GM21526 (cell line): Measurements from ENCODE around the gene KCNQ5.

Experiments used
- ATAC-seq: cut with Tn5 transposase; IDR thresholded peaks from one replicate; pipeline ENCODE4 v1.9.1; 2021; ENCODE audit warnings: moderate library complexity; ENCODE audit not compliant: unreplicated experiment, low FRiP score

Gene KCNQ5

DNA sequence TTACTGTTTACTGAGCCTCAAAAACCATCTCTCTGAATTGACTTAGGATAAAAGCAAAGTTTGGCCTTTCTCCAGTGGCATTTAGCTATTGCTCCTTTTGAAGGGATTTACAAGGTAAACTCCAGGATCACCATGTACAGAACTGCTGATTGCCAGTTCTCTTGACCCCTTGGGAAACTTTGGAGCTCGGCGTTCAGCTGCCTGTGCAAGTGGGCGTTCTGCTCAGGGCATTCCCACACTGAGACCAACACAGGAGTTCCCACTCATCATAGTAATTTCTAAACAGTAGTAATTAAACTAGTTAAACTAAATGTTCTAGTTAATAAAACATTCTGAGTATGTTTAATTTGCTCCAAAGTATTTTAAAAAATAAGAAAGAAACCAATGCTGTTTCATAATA, 14.9 kb downstream of the KCNQ5 start:
- ATAC-seq = no peak

DNA sequence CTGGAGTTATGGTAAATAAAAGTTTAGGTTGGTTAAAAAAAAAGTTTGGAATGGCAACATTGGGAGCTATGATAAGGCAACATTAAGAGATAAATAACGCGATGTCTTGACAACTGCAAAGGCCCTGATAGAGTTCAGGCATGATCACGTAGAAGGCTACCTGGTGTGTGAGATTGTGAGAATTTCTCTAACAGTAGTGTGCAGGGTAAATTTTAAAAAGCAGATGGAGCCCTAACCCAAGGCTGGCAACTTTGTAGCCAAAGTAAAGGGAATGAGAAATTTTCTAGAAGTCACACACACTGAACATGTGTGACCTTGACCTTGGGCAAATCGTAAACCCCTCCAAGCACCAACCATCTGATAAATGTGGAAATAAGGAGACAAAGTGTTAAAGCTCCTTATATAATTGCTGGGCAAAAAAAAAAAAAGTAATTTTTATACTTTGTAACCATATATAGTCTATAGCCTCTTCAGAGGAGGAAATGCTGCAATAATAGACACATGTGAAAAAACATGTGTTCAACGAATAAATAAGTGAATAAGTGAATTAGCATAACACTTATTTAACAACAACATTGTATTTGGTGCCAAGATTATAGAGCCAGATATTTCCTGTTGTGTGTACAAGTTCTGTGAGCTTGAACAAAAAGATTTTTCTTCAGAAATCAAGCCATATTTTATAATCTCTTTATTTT, 18.2 kb downstream of the KCNQ5 start:
- no peak for ATAC-seq

DNA sequence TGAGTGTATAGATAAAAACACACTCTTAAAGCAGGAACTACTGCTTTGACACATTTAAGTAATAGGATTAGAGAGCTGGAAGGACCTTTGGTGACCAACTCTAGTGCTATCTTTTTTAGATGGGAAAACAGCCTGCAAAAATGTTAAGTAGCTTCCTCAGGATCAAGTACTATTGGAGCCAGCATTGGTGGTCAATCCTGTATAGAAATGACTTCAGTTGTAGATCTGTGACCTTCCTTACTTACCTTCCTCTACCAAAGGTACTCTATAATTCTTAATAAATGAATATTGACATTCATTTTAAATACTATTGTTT, 18.7 kb downstream of the KCNQ5 start:
- ATAC-seq = no peak

DNA sequence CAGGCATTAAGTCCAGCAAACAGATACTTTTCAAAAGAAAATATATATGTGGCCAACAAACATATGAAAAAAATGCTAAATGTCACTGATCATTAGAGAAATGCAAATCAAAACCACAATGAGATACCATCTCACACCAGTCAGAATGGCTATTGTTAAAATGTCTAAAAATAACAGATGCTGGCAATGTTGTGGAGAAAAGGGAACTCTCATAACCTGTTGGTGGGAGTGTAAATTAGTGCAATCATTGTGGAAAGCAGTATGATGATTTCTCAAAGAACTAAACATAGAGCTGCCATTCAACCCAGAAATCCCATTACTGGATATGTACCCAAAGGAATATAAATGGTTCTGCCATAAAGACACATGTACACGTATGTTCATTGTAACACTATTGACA, 20.6 kb downstream of the KCNQ5 start:
- no peak for ATAC-seq

DNA sequence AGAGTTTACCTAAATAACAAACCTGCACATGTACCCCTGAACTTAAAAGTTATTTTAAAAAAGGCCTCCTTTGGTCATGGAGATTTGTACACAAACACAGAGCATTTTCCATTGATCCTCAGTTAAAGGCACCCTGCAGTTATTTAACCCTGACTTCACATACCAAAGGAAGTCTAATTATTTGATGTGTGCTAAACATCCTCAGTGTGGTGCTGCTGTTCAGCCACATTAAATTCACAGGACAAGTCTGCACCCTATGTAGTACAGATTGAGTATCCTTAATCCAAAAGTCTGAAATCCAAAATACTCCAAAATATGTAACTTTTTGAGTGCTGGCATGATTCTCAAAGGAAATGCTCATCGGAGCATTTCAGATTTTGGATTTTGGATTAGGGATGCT, 21.4 kb downstream of the KCNQ5 start:
- ATAC-seq = no peak

DNA sequence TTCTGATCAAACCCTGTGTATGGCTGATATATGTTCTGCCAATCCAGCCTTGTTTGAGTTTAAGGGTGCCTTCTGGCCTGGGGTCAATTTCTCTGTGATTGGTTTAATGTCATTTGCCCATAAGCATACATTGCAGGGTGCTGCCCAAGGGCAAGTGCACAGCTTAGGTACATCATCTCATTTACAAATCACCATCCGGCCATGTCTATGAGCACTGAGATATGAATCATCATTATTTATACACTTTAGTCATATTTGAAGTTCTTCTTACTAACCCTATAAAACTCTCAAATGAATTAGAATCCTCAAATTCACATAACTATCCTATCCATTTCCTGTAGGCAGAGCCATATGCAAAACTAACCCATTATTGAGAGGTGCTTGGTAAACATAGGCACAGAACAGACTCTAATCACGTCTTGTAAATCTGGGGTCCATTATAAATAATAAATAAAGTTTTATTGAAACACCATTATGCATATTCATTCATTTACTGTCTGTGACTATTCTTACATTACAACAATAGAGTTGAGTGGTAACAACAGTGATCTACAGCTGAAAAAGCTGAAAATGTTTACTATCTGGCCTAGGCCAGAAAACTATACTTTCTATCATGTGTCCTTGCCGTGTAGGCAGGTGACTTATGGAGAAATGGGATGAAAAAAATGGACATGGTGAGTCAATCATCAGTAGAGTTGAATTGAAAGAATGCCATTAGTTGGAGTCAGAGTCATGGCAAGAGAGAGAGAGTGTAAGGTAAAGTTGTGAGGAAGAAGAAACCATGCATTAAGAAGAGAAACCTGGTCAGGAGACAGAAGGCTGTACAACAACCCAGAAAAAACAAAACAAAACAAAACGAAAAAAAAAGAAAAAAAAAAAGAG, 25.0 kb downstream of the KCNQ5 start:
- ATAC-seq = no peak

DNA sequence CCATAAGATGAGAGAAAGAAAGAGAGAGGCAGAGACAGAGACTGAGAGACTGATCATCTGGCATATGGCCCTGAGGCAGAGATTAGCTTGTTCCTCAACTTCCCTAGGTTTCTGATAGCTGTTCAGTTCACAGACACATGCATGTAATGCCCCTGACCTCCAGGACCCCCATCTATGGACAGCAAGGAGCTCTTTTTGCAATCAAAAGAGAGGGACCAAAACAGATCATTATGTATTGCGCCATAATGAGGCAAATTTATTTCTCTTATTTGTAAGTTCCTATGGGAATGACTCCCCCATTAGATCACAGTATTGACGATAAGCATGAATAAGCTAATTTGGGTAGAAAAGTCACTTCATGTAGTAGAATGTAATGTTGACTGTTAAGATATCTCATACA, 25.6 kb downstream of the KCNQ5 start:
- no peak for ATAC-seq

DNA sequence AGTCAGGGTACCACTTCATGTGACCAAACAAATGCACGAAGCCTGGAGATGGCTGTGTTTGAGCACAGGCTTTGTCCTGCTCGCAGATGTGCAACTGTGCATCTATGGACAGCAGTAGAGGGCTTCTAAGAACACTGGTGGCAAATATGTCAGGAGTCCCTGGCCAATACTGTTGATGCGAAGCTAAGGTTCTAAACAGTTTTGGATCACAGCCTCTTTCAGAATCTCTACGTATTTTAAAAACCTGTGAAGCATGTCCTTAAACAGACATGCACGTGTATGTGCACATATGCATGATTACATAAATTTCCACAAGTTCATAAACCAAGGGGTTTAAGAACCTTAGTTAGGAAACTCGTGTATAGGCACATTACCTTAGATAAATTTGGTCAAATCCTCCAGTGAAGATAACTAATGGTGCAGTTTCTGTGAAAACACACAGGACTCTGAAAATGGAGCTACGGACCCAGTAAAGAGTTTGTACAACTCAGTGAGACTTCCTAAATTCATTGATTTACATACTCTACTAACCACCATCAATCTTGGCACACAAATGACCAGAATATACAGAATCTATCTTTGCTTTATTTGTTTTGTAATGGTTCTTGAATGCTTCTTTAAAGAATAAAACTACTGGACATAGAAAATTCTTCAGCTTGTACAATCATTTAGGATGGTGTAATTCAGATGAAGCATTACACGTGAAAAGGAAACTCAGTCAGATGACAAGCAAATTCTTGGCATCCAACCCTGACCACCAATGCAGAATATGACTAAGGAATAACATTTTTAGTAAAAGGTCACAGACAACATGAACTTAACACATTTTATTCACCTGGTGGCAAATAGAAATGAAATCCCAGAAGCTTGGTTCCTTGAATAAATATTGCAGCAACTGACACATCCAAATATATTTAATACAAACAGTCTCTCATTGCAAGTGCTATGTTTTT, 27.4 kb downstream of the KCNQ5 start:
- peak; percentile 41 for ATAC-seq

DNA sequence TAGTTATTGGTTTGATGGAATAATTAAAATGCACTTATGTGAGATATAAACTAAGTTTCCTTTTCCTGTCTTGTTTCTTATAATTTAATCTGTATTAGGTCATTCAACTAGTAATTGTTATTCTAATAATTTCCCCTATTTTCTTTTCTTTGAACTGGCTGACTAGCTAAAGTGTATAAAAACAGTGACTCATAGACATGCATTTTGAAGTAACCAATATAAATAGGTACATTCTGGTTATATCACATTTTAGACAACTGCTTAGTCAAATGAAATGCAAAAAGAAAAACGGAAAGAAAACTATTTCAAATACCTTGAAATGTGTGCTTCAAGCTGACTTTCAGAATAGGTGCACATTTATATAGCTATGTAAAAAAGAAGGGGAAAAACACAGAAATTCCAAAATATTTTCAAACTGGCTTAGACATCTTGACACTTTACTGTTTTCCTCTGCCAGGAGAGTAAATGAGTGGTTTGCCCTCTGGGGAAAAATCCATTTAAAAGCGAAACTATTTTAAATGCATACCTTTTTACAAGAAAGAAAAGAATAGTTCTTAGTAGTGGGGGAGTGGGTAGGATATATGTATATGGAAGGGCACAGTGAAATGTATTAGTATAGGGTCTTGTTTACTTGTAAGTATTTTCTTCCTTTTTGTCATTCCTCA, 28.3 kb downstream of the KCNQ5 start:
- no peak for ATAC-seq

DNA sequence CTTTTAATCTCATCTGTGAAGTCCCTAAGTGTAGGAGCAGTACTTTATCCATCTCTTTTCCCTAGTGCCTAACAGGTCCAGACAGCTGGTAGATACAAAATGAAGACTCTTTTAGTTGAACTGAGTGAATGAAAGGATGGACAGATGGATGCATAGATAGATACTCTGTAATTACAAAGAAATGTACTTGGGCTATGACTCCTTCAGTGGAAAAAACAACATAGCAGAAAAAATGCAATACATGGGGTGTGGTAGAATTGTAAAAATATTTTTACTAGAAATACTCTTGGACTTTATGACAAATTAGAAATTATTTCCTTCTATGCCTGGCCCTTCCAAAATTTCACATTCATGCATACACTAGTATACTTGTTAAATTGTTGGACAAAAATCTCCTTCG, 29.3 kb downstream of the KCNQ5 start:
- ATAC-seq = no peak

DNA sequence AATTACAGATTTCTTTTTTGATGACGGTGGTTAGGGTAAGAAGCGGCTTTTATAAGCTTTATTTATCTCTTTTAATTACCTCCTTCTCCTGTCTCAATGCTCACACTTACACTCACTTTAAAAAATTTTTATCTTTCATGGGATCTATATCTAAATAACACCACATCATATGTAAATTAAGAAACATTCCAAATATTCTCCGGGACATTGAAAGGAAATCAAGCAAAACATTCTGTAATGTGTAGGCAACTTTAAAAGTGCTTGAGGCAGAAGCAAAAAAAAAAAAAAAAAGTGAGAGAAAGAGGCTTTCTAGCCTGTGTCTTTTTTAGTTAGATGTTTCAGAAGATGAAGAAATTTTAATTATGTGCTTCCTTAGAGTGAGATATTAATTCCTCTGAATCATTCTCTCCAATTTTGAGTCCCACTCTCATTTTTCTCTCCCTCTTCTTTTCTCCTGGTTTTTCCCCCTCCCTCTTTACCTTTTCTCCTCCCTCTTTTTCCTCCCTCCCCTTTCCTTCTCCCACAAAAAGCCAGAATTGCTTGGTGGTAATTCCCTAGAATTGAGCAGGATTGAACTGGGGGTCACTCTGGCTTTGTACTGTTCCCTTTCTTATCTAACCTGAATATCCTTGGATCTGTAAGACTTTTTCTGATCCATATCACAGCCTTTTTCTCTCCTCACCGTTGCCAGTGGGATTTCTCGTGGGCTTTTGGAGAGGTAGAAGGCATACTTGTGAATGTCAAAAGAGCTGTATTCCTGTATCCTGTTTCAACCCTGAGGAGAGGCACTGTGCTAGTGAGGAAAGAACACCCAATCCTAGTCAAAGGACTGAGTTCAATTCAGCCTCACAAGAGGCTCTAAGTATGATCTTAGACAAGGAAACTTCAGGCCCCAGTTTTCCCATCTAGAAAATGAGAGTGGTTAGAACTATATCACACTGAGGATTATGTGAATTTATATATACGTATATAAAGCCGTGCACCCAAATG, 30.4 kb downstream of the KCNQ5 start:
- ATAC-seq = no peak

DNA sequence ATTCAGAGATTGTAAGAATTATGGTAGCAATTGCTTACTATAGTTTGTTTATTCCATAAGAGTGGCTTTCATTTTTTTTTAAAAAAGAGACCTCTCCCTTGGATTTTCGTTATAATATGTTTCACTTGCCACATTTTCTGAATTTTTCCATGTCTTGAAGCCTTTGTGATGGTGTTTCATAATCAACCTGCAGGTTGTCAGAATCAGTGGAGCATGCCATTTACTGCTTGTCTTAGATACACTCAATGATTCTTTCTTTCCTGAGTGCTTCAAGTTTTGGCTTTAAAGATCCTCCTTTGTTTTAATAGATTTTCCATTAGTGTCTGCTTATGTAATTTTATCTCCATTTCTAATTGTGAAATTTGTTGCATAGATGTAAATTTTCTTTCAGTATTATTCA, 31.2 kb downstream of the KCNQ5 start:
- no peak for ATAC-seq

DNA sequence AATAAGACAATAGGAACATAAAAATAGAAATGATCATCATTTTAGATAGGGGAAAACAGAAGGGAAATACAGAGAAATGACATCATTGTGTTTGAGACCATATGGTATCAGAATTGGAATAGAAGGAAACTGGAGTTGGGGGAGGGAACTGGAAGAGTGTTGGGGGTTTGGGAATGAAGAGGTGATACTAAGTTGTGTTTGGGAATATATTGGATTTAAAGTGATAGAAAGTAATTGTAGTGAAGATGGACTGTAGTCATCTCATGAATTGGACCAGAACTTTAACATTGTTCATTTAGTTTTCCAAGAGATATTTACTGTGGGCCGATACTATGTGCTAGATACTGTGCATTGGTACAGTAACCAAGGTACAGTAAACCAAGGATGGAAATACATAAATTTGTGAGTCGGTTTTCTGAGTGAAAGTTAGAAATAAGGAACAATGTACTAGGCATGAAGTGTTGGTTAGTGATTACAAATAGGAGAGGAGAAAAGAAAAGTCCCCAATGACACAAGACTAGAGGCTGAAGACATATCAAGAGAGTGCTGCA, 32.3 kb downstream of the KCNQ5 start:
- ATAC-seq = peak; percentile 84

DNA sequence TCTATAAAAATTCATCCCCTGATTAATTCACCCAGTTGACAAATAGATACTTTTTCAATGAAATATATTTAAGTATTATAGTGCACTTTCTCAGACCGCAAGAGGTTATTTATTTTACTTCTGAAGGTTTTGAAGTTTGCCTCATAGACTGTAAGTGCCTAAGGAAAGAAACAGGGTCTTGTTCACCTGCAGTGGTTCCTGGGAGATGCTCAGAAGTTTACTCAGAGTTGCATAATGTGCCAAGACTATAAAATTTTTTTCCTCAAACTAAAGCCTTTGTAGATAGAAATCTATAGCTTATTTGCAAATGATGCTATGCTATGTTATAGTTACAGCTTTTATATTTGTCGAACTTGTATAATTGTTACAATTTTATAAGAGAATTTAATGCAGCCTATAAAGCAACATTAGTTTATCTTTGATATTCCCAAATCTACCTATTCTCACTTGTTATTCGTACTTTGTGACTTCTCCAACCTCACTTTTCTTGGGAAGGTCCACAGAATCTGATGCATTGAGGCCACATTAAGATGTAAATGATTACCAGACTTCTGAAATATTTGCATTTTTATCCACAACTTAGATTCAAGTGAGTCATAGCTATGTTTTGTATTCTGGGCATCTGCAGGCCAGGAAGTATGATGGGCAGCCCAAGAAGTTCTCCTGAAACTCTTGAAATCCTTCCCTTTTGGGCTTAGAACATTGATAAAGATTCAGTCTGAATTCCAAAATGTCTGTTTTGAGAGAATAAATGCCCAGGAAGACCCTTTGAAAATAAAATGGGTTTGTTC, 35.7 kb downstream of the KCNQ5 start:
- ATAC-seq = no peak

DNA sequence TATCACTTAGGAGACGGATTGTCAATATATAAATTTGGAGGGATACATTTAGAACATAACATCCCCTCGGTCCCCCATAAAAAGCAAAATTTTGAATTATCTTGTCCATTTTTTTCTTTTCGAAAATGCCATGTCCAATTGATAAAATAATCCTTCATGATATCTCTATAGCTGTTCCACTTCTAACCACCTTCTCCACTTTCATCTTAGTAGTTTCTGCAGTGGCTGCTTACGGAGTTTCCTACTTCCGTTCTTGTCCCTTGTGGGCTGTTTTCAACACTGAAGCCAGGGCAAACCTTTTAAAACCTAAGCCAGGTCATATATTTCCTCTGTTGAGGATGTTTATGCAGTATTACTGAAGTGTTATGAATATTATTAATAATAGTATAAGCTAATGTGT, 37.9 kb downstream of the KCNQ5 start:
- no peak for ATAC-seq

DNA sequence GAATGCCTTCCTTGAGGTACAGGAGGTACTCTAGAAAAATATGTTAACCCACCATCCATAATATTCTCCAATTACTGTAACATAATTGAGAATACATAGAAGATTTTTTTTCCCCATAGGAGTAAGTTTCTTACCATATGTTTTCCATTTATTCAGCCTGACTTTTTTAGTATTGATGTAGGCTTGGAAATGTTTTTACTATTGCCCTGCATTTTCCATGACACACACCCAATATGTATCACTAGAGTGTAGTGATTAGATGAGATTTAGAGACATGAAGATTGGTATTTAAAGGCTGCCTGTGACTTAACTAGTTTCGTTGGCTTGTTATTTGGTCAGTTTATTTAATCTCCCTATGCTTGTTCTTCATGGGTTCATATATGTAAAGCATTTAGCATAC, 39.5 kb downstream of the KCNQ5 start:
- no peak for ATAC-seq

DNA sequence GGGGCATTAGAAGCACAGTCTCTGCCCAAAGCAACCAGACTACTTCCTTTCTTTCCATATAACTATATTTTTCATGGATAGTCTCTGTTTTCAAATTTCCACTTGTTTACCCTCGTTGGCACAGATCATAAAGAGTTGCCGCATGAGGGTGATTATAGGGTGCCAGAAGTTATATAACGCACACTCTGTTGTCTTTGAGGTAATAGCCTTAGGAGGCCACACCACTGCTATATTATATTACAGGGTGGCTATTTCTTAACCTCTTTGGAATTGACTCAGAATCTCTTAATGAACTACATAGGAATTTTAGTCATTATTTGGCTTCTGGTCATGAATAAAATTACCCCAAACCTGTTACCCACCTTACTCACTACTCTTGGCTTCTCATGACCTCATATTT, 43.7 kb downstream of the KCNQ5 start:
- no peak for ATAC-seq

DNA sequence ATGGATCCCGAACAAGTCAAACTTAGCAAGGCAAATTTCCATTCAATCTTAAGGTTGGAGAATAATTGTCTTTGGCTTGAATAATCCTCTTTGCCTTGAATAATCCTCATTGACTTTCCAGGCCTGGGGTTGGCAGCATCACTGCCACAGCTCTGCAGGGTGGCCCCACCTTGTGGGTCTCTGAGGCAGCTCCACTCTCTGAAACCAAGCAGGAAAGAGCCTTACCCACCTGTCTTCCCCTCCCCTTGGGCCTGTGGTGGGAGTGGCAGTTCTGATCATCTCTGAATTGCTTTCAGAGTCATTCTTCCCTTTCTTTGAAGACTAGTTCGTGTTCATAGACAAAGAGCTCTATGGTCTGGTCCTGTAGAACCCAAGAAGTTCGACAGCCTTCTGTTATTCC, 47.5 kb downstream of the KCNQ5 start:
- no peak for ATAC-seq
